HTR-8/SVneo (cell line): Measurements from ENCODE around the gene ITPR1.

Experiments used
- DNase-seq: peaks from one replicate; pipeline ENCODE4 v3.0.0; 2011; ENCODE audit warnings: low spot score, mixed read lengths; ENCODE audit not compliant: insufficient read length
- FAIRE-seq: peaks from 2 replicates; lab custom pipeline; 2011; peaks lifted over from hg19 to GRCh38; lab: Jason Lieb, UNC

ITPR1 gene

DNA sequence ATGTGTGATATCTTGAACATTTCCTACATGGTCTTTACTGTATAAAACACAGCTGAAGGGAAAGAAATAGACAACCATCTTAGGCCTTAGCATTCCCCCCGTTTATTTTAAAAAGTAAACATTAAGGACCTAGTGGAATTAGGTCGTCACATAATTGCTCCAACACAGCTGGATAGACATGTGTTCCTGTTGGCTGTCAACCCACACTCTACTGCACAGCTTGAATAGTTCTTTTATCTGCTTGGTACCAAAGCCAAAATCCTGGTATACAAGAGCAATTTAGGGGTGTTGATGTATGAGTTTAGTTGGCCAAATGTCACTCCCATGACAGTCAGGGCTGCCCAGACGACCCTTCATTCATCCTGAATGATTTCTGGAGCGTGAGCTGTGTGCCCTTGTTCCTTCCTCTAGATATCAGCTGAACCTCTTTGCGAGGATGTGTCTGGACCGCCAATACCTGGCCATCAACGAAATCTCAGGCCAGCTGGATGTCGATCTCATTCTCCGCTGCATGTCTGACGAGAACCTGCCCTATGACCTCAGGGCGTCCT is 179.7 kb downstream of the ITPR1 start:
- no peak for DNase-seq
- no peak for FAIRE-seq

DNA sequence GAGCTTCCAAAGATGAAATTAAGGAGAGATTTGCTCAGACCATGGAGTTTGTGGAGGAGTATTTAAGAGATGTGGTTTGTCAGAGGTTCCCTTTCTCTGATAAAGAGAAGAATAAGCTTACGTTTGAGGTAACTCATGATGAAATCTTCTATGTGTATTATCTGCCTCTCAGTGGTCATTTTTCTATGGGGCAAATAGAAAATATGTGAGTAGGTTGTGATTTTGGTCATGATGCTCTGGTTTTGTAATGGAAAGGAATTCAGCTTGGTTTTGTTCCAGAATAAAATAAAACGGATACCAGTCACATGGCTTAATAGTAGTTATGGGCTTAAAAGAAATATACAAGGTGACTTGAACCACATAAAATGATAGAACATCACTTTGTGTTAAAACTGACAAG is 181.1 kb downstream of the ITPR1 start:
- no peak for DNase-seq
- FAIRE-seq = no peak

DNA sequence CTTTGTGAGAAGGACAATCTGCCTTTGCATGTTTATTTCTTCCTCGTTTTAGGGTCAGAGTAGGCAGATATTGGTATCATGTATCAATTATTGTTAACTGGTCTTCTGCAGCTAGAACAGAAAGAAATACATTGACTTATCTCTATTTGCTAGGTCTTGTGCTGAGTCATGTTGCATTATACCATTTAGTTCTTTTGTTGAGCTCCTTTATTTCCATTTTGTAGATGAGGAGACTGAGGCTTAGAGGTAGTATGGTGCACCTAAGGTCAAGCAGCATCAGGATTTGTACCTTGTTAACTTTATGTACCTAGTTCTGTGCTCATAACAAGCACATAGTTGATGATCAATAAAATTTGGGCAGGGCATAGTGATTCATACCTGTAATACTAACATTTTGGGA is 182.6 kb downstream of the ITPR1 start:
- no peak for DNase-seq
- no peak for FAIRE-seq

DNA sequence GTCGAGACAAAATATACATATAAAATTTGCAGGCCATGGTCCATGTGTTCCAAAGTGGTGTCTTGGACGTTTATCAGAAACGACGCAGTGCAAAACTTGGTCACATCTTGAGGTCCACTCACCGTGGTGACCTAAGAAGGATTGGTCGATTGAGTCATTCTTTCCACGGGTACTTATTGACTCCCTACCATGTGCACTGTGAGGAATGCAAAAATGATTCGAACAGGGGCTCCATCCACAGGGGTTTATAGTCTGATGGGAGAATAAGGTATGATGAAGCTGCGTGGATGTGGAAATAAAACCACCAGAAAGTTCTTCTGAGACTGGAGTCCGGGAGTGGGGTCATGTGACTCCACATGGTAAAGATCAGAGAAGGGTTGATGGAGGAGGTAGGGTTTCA is 185.2 kb downstream of the ITPR1 start:
- DNase-seq (no peak), FAIRE-seq (no peak)

DNA sequence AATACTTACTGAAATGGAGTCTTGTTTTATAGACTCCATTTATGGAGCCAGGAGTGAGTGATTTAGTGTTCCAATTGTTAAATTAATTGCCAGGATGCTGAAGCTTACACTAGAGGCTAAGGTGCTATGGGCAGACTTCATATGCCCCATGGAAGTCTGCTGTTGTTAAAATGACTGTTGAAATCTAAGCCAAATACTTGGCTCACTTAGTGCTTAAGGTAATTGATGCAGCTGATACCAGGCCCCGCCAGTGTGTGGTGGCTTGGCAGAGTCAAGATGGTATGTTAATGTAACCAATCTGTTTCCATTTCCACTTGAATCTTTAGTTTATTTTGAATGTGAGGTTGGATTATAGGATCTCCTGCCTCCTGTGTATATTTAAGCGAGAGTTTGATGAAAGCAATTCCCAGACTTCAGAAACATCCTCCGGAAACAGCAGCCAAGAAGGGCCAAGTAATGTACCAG is 187.1 kb downstream of the ITPR1 start:
- FAIRE-seq = no peak
- no peak for DNase-seq

DNA sequence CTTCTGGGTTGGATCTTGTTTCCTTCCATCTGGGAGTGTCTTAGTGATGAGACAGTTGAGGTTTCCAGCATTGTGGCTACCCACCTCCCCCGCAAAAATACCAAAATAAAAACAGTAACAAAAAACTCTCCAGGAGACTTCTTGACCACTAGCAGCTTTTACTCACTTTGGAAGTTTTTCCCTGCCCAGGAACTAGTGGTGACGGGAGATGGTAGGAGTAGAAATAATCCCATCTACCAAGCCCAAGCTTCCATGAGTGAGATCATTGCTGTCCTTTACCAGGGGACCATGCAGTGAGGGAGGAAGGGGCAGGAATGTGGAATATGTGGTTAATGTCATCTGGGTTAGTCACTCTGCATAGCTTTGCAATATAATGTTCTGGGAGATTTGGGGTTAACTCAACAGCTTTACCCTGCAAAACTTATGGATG is 187.7 kb downstream of the ITPR1 start:
- FAIRE-seq = no peak

DNA sequence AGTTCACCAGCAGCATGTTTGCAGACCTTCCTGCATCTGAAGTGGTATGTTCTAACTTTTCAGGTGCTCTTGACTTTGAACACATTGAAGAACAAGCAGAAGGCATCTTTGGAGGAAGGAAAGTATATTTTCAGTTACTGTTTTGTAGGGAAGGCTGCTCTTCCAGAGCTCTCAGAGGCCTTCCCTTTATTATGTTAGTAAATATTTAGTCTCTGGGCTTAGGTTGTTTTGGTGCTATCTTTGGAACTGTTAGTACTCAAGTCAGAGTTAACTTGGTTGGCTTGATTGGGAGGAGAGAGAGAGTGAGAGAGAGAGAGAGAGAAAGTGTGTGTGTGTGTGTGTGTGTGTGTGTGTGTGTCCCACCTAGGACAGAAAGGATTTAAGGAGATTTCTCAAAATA is 188.2 kb downstream of the ITPR1 start:
- FAIRE-seq (no peak), DNase-seq (no peak)

More for the DNA sequence above, 187.7 kb downstream of the ITPR1 start:
- DNase-seq = peak; percentile 13

DNA sequence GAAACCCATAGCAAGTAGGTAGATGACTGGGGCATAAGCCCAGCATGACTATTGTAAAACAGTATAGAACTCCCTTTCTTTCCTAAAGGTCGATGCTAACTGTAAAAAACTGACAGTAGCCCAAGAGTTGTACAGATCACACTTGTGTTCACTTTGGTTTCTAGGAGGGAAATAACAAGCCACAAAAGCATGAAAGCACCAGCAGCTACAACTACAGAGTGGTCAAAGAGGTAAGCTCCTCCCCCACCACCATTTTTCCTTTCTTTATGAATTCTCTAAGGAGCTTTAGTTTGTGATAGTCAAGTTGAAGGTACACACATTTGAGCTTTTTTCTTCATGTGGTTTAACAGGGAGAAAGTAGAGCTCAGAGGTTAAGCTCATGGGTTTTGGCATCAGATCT is 191.0 kb downstream of the ITPR1 start:
- DNase-seq (no peak), FAIRE-seq (no peak)

DNA sequence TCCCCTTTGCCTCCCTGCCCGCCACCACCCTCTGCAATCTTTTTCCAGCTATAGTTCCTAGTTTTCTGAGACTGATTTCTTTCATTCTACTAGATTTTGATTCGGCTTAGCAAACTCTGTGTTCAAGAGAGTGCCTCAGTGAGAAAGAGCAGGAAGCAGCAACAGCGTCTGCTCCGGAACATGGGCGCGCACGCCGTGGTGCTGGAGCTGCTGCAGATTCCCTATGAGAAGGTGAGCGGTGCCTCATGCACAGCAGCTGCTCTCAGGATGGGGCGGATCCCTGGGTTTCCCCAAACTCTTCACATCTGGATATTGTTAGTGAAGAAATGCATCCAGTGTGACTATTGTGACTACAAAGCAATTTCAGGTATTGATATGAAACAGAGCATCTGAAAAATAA is 191.8 kb downstream of the ITPR1 start:
- FAIRE-seq (no peak), DNase-seq (no peak)

DNA sequence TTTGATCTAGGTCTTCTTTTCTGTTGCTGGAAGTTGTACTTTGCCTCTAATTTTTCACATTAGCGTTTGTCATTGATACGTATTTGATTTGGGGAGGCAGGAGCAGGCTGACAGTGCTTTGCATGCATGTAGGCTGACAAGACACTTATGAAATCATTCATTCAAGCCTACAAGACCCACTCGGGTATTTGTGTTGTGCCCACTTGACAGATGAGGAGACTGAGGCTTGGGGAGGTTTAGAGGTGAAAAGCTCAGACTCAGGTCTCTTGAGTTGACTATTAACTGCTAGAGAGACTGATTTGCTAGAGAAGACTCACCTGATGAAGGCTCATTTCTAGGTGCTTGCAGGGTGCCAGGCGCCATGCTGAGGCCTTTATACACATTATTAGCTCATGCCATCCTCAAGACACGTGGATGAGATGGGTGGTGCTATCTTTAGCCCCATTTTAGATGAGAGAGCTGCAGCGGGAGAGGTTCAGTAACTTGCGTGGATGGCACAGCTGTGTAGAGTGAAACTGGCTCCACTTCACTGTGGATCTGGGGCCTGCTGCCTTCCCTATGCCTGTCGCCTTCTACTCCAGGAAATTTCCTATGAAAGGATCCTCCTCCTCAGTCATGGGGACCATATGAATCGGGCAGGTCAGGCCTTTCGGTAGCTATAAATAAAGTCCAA is 192.7 kb downstream of the ITPR1 start:
- FAIRE-seq (no peak), DNase-seq (no peak)

DNA sequence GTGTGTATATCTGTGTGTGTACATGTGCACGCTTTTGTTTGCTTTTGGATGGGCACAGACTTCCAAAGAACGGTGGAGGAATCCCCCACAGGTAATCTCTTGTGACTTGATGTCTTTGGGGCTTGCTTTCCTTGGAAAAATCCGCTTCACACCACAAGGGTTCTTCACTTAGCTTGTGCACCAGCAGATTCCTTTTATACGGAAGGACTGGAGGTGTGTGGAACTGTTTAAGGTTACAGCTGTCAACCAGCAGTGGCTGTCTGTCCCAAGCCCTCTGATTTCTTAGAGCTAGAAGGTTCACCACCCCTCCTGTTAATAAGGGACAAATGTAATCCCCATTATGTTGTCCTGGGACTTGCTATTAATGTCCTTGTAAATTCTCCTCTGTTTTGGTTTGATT is 193.5 kb downstream of the ITPR1 start:
- FAIRE-seq (no peak), DNase-seq (no peak)

DNA sequence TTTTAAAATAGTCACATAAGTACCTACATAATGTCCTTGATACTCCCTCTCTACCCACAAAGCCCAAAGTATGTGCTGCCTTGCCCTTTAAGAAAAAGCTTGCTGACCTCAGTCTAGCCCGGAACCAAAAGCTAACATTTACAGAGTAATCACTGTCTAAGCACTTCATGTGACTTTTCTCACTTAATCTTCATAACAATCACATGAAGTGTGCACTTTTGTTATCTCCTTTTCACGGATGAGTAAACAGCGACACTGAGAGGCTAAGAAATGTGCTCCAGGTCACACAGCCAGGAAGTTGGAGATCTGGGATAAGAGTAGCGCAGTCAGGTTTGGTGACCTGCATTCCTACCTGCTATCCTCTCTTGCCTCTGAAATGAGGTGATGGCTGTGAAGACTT is 194.0 kb downstream of the ITPR1 start:
- DNase-seq (no peak), FAIRE-seq (no peak)

DNA sequence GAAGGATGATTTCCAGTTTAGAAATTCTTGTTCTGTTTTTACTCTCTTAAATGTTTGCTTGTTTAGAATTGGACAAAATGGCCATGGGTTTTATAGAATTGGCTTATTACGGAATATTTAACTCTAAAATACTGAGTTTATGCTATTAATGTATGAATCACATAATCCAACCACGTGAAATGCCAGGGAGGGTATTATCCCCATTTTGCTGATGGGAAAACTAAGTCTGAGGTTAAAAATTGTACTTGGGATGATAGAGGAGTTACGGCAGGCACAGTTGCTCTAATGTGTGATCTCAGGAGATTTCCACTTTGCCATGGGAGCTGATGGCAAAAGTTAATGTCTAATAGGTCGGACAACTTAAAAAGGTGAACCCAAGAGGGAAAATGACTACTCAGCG is 194.4 kb downstream of the ITPR1 start:
- FAIRE-seq = no peak
- no peak for DNase-seq

DNA sequence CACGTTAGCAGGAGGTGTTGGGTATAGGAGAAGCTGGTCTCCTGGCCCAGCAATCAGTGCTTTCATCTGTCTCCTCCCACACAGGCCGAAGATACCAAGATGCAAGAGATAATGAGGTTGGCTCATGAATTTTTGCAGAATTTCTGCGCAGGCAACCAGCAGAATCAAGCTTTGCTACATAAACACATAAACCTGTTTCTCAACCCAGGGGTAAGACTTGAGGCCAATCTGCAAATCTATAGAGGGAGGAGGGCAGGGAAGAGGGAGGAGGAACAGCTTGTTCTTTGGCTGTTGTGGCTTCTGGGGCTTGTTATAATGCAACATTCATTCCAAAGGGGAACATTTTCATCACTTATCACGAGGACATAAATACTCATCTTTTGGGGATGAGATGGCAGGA is 195.3 kb downstream of the ITPR1 start:
- FAIRE-seq (no peak), DNase-seq (no peak)

DNA sequence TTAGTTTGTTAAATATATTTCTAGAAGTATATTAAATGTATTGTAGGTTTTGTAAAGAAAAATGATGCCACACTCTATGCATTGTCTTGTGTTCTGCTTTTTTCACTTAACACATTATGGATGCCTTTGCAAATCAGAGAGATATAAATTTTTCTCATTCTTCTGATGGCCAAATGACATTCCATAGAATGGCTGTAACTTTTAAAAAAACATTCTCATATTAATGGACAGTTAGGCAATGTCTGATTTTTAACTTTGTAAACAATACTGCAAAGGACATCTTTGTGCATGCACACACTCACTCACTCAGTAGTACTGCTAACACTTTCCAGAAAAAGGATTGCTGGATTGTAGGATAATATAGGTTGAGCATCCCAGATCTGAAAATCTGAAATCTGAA is 195.9 kb downstream of the ITPR1 start:
- no peak for DNase-seq
- FAIRE-seq = no peak

DNA sequence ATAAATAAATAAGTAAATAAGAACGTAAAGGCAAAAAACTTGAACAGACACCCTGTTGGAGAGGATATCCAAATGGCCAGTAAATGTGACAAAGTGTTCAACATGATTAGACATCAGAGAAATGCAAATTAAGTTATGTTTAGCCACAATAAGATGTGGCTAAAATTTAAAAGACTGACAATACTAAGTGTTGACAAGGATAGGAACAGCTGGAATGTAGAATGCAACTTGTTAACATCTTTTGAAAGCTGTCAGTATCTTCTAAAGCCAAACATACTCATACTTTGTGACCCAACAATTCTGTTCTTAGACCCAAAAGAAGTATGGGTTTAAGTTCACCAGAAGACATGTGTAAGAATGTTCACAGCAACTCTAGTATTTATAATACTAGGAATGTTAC is 197.1 kb downstream of the ITPR1 start:
- DNase-seq = no peak
- FAIRE-seq = no peak

DNA sequence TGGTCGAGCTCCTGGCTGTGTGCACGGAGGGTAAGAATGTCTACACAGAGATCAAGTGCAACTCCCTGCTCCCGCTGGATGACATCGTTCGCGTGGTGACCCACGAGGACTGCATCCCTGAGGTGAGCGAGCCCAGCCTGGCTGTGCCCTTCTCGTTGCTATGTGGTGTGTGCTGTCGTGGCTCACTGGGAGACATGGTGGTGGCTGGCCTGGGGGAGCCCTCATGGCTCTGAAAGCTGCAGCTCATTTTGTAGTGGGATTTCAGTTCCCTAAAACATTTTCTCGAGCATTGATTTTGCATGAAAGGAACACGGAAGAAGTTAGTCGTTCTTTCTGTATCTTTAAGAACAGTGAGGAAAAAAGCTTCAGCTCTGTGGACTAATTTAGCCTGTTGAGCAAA is 200.5 kb downstream of the ITPR1 start:
- DNase-seq = no peak
- FAIRE-seq = no peak

DNA sequence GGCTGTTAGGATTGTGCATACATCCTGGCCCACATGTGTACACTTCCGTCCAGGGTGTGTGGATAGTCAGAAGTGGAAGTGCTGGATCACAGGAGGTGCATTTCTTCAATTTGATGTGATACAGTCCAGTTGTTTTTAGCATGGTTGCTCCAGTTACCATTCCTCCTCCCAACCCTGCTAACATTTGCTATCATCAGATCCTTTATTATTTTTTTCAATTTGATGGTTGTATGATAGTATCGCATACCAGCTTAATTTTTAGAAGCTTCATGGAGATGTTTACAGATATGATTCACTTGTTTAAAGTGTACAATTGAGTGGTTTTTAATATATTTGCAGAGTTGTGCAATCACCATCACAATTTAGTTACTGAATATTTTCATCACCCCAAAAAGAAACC is 202.7 kb downstream of the ITPR1 start:
- no peak for FAIRE-seq
- no peak for DNase-seq

DNA sequence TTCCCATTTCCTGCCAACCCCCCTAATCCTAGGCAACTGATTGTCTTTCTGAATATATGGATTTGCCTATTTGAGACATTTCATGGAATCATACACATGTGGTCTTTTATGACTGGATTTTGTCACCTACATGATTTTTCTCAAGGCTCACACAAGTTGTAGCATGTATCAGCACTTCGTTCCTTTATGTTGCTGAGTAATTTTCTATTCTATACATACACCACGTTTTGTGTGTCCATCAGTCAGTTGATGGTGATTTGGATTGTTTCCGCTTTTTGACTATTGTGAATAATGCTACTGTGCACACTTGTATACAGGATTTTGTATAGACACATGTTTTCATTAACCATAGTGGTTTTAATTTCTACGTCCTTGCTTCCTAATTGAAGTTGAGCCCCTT is 203.1 kb downstream of the ITPR1 start:
- DNase-seq (no peak), FAIRE-seq (no peak)

DNA sequence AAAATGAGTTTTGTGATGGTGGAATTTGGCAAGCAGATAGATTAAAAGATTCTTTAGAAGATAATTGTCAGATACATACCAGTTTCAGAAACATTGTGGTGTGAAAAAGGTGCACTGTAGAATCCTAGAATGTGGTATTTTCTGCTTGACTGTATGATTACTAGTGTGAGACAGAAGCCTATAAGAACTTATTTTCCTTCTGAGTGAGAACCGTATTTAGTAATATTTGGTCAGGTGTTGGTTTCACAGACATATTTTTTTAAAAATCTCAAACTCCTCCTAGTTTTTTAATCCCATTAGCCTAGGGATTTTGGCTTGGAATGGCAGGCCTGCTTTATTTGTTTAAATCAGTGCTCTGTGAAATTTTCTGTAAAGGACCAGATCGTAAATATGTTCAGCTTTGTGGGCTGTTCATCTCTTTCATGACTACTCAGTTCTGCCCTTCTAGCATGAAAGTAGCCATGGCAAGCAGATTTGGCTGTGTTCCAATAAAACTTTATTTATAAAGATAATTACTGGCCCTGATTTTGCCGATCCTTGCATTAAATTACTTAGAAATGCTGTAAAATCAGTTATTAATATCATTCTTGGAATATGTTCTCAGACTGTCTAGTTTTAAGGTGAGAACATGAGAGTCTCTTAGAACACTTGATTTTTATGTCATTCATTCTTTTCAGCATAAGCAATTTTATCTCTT is 205.1 kb downstream of the ITPR1 start:
- FAIRE-seq = no peak
- no peak for DNase-seq

DNA sequence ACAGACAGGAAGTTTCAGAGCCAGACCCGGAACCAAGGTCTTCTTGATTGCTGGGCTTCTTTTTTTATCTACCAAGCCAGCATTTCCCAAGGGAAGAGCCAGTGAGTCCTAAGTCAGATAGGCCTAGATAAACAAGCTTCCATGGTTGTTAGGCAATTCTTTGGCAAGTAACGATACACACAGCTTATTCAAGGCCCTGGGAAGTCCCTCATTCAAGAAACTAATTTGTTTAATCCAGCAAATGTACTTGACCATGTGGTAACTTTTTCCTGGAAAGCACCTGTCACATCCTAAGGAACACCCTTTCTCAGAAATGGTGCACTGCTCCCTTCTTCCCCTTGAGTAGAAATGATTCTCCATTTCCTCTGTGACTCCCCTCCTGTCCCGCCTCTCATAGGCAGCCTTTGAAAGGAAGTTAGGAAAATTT is 209.9 kb downstream of the ITPR1 start:
- FAIRE-seq (no peak), DNase-seq (no peak)

DNA sequence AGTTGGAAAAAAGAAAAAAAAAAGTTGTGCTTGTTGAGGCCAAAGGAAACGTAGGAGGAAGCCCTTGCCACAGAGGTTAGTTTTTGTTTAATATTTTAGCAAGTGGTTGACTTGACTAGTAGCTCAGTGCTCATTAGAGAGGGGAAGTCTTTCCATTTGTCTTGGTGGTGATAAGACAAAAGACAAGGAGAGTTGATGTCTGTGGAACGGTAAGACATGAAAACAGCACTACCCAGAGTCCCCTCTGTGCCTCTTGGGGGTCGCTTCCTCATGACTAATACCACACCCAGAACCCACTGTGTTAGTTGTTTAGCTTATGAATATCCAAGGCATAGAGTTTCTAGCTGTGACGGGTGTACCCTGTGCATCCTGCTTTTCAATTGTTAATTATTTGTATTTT is 211.4 kb downstream of the ITPR1 start:
- DNase-seq (no peak), FAIRE-seq (no peak)
